ENCODE data around the gene KLKB1. TPM values are rescaled to one million over a fixed set of nuclear protein-coding genes. Genes with fewer than 3 reads are reported as not detected.

KLKB1 gene
- total and polyA plus RNA-seq, 2 donors (not counting 3 experiments of a cell fraction or from before 2014, with no cell fraction given): not detected

DNA sequence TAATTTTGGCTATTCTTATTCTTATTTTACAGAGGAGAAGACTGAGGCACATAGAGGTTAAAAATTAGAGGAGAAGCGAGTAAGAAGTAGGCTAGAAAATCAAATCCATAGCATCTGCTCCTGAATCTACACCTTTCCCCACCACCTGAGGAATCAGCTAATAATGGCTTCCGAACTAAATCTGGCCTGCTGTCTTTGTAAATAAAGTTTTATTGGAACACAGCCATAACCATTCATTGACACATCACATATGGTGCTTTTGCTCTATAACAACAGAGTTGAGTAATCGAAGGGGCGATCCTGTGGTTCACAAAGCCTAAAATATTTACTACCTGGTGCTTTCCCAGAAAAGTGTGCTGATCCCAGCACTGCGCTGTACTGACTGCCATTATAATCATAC is 76.9 kb downstream of the KLKB1 start:
- H3K9ac ChIP-seq (replicated peaks; ENCODE audit: extremely low read depth, insufficient read depth, low read length): no peak overlapping the region
- H3K4me2 ChIP-seq (ENCODE audit: insufficient read depth, low read length): no peak overlapping the region
- no peaks in the 10 kb centered on the region for H3K9me3 ChIP-seq (replicated peaks; ENCODE audit: control insufficient read depth, insufficient read depth, low read length)
- H3K4me3 ChIP-seq (replicated peaks in 1 of 3; ENCODE audit: insufficient read depth in 1 of 3, low read depth in 1 of 3, low read length in 3 of 3): no peak overlapping the region
- intact Hi-C loops (cut with micrococcal nuclease) (no loop called here), dilution Hi-C loops (cut with MboI; ENCODE audit: extremely low pct_ligation_motif_present, low sequenced_read_pairs) (no loop called here)
- CTCF ChIA-PET: no interaction called here
- no peaks in the 10 kb centered on the region for H3K4me1 ChIP-seq (ENCODE audit: control insufficient read depth, extremely low read depth, insufficient read depth, low read length)
- DNase-seq (ENCODE audit: low read depth, low spot score): no peak
- H3K79me2 ChIP-seq (ENCODE audit: control insufficient read depth, insufficient read depth, low read length): no peaks in the 10 kb centered on the region
- H4K20me1 ChIP-seq (replicated peaks; ENCODE audit: control insufficient read depth, extremely low read depth, insufficient read depth, low read length): no peaks in the 10 kb centered on the region
- no peak overlapping the region for H3K27ac ChIP-seq (ENCODE audit: insufficient read depth, low read depth, low read length)
- H3K9me1 ChIP-seq (replicated peaks; ENCODE audit: control insufficient read depth, extremely low read depth, insufficient read depth, low read length): no peaks in the 10 kb centered on the region
- no TSS peak for BruUV-seq (replicated peaks)
- H3K27me3 ChIP-seq (ENCODE audit: control insufficient read depth in 2 of 2, insufficient read depth in 2 of 2, low read length in 2 of 2): no peaks in the 10 kb centered on the region
- POLR2A ChIA-PET: no interaction called here
- no peak overlapping the region for H2AFZ ChIP-seq (ENCODE audit: low read depth, low read length)
- no peaks in the 10 kb centered on the region for H3K36me3 ChIP-seq (ENCODE audit: control insufficient read depth in 2 of 2, extremely low read depth in 1 of 2, insufficient read depth in 2 of 2, low read length in 2 of 2)
- no peak for TF ChIP-seq MYC (IDR thresholded peaks at IDR 0.05; ENCODE audit: low read depth, low read length)
- no peak for TF ChIP-seq FOS (IDR thresholded peaks at IDR 0.05; ENCODE audit: borderline replicate concordance, insufficient read depth, low read length)
- TF ChIP-seq, protein P1, sequence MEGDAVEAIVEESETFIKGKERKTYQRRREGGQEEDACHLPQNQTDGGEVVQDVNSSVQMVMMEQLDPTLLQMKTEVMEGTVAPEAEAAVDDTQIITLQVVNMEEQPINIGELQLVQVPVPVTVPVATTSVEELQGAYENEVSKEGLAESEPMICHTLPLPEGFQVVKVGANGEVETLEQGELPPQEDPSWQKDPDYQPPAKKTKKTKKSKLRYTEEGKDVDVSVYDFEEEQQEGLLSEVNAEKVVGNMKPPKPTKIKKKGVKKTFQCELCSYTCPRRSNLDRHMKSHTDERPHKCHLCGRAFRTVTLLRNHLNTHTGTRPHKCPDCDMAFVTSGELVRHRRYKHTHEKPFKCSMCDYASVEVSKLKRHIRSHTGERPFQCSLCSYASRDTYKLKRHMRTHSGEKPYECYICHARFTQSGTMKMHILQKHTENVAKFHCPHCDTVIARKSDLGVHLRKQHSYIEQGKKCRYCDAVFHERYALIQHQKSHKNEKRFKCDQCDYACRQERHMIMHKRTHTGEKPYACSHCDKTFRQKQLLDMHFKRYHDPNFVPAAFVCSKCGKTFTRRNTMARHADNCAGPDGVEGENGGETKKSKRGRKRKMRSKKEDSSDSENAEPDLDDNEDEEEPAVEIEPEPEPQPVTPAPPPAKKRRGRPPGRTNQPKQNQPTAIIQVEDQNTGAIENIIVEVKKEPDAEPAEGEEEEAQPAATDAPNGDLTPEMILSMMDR (IDR thresholded peaks at IDR 0.05; ENCODE audit: extremely low read depth in 1 of 2, insufficient read depth in 1 of 2, low read depth in 1 of 2, low read length in 2 of 2): no peak
- TF ChIP-seq, protein P2, sequence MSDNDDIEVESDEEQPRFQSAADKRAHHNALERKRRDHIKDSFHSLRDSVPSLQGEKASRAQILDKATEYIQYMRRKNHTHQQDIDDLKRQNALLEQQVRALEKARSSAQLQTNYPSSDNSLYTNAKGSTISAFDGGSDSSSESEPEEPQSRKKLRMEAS (IDR thresholded peaks at IDR 0.05; ENCODE audit: insufficient read depth, insufficient read length): no peak
- TF ChIP-seq POLR2AphosphoS5 (IDR thresholded peaks at IDR 0.05; ENCODE audit: insufficient read depth, low read depth, low read length): no peak
- no peak for TF ChIP-seq JUN (IDR thresholded peaks at IDR 0.05; ENCODE audit: borderline replicate concordance, insufficient read depth, insufficient read length, low read depth)
- no peak for TF ChIP-seq GATA2 (IDR thresholded peaks at IDR 0.05; ENCODE audit: insufficient read depth, insufficient read length, low read depth, low read length)
- no peak for TF ChIP-seq POLR2A (IDR thresholded peaks at IDR 0.05; ENCODE audit: low read depth, low read length)
- TF ChIP-seq EZH2 (IDR thresholded peaks at IDR 0.05; ENCODE audit: borderline replicate concordance, low read depth, low read length, severe bottlenecking): no peak
- no peak for FAIRE-seq

Measured in endothelial cell of umbilical vein (primary cell).